Measurements from ENCODE around the gene HSPB8.
A peak's percentile ranks its signal among the peaks of the same experiment; 100 is the strongest.

HSPB8 gene

GRCh38 chr12:119178544-119179334, at the start of gene HSPB8:
TSS of gene HSPB8 (plus strand) at chr12:119178931. CDS start at chr12:119179313, 382 bp downstream.
- Histone ChIP-seq H3K4me3 (peak within 1 kb of the TSS; percentile 80 to 85), H3K36me3 (no peaks in the 10 kb centered on the region), H3K27me3 (no peaks in the 10 kb centered on the region), H3K4me1 (peaks cover 3 to 59% (median 37%) of the 10 kb centered on the region in 4 donors), H3K9me3 (no peaks in the 10 kb centered on the region), H3K27ac (peak within 1 kb of the TSS; percentile 97 to 98)
- DNase-seq, result peak; percentile 94 to 99
- intact Hi-C loops (cut with DNase I; ENCODE audit: low total_unique reads), result no loop called here
- no peak for TF ChIP-seq CTCF (IDR thresholded peaks at IDR 0.05)

- no peak for TF ChIP-seq CTCF (IDR thresholded peaks at IDR 0.05)
- Histone ChIP-seq H3K9me3 (peaks cover 0 to 10% (median 10%) of the 10 kb centered on the region in 3 donors), H3K27me3 (no peaks in the 10 kb centered on the region), H3K4me3 (no peak overlapping the region), H3K4me1 (no peaks in the 10 kb centered on the region), H3K36me3 (no peaks in the 10 kb centered on the region), H3K27ac (no peak overlapping the region)
- intact Hi-C loops (cut with DNase I; ENCODE audit: low total_unique reads), result no loop called here
- no peak for DNase-seq
Measured at GRCh38 chr12:119129827-119130434, 48.8 kb upstream of the HSPB8 start.

- no peak for TF ChIP-seq CTCF (IDR thresholded peaks at IDR 0.05)
- intact Hi-C loops (cut with DNase I; ENCODE audit: low total_unique reads), result no loop called here
- H3K27me3 ChIP-seq, result no peaks in the 10 kb centered on the region
- H3K4me1 ChIP-seq, result no peaks in the 10 kb centered on the region
- H3K9me3 ChIP-seq, result peaks cover 0 to 10% (median 10%) of the 10 kb centered on the region in 3 donors
- no peak for DNase-seq
- no peaks in the 10 kb centered on the region for H3K36me3 ChIP-seq
- H3K4me3 ChIP-seq, result no peak overlapping the region
- H3K27ac ChIP-seq, result no peak overlapping the region
Measured at GRCh38 chr12:119130523-119130922, 48.2 kb upstream of the HSPB8 start.

GRCh38 chr12:119134284-119135072, 44.3 kb upstream of the HSPB8 start:
- no peak for DNase-seq
- no peaks in the 10 kb centered on the region for H3K4me1 ChIP-seq
- peaks cover 0 to 10% (median 10%) of the 10 kb centered on the region in 3 donors for H3K9me3 ChIP-seq
- H3K27ac ChIP-seq, result no peak overlapping the region
- no peaks in the 10 kb centered on the region for H3K27me3 ChIP-seq
- H3K36me3 ChIP-seq, result no peaks in the 10 kb centered on the region
- TF ChIP-seq CTCF (IDR thresholded peaks at IDR 0.05), result no peak
- intact Hi-C loops (cut with DNase I; ENCODE audit: low total_unique reads), result no loop called here
- H3K4me3 ChIP-seq, result no peak overlapping the region

- no peak for DNase-seq
- Histone ChIP-seq H3K36me3 (no peaks in the 10 kb centered on the region), H3K9me3 (peaks cover 0 to 9% (median 6%) of the 10 kb centered on the region in 3 donors), H3K4me1 (no peaks in the 10 kb centered on the region), H3K4me3 (no peak overlapping the region), H3K27me3 (peaks cover 0 to 3% of the 10 kb centered on the region in 2 donors), H3K27ac (no peak overlapping the region)
- no peak for TF ChIP-seq CTCF (IDR thresholded peaks at IDR 0.05)
- intact Hi-C loops (cut with DNase I; ENCODE audit: low total_unique reads), result no loop called here
Measured at GRCh38 chr12:119136811-119137410, 41.8 kb upstream of the HSPB8 start.

Data from tibial artery (tissue), 4 donors.